ENCODE results near the gene GREB1L. TPM values are rescaled to one million over a fixed set of nuclear protein-coding genes. Genes with fewer than 3 reads are reported as not detected.

Gene GREB1L
- total RNA-seq, 2 experiments from 2014 or later = not detected

Small RNAs within 50 kb of the gene (small RNA-seq; reads per million reads assigned to genes)
- not detected for gene RF00603

Other genes starting within 250 kb of the GREB1L start
- 43.2 and 48.5 TPM in 2 replicates for gene ROCK1, start 130.4 kb upstream of the GREB1L start, total RNA-seq (2014; rRNA removed; shearing (Covaris generic))
- 69.6 and 75.6 TPM in 2 replicates for gene ROCK1, start 130.4 kb upstream of the GREB1L start, total RNA-seq (2022)